Effector CD4-positive, alpha-beta T cell (primary cell): ENCODE data around the gene DNAJB4.
"Not testable (repeated sequence)": the region's sequence is repeated elsewhere in the genome, so short reads cannot be mapped to it uniquely, and the experiment has no call there.

Experiments used
- DNase-seq: peaks from one replicate; pipeline ENCODE4 v3.0.0-alpha.2; 2020
- total RNA-seq: gene quantifications from one replicate; lab custom pipeline; 2026; lab: John Stamatoyannopoulos, UW

The DNAJB4 gene
- total RNA-seq, result 34.1 reads per million, percentile 59 among the genes with 10 or more reads in this experiment

DNA sequence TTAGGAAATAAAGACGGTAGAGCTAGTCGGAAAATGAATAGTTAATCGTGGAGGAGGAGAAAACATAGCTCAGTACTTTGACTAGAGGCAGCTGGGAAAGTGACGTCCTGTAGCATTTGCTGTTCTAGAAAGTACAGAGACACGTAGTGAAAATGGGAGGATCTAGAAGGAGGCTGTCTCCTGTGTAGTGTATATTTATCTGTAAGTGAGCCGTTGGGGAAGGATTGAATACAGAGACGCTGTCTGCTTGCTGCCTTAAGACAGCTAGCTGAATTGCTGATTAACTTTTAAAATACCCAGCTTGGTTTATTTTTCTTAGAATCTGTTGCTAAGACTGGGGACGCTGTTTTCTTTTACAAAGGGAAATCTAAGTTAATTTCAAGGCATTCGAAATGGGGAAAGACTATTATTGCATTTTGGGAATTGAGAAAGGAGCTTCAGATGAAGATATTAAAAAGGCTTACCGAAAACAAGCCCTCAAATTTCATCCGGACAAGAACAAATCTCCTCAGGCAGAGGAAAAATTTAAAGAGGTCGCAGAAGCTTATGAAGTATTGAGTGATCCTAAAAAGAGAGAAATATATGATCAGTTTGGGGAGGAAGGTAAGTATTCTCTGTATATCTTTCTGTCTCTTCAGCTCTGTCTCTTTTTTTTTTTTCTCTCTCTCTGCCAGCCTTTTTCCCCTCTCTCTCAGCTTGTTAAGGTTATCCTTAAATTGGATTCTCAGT lies at the start of gene DNAJB4:
Gene DNAJB4, plus strand, starts transcription at position 221 of the 729 bp plus-strand sequence. Its CDS starts 172 bp downstream, at position 393.
- peak; percentile 65 for DNase-seq

DNA sequence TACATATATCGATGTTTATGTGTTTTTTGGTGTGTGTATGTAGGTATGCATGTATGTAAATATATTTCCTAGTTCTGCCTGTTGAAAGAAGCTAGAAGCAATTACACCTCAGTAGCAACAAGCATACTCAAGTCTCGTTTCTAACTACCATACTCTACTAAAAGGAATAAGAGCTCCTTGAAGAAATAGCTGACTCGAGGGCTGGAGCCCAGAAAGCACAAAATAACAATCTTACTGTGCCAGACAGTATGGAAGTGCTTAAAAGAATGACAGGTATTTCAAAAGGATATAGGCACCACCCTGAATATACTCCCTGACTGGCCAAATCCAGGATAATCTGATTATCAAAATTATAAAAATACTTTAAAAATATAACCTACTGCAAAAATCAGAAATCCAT lies 49.0 kb upstream of the DNAJB4 start:
- no peak for DNase-seq

DNA sequence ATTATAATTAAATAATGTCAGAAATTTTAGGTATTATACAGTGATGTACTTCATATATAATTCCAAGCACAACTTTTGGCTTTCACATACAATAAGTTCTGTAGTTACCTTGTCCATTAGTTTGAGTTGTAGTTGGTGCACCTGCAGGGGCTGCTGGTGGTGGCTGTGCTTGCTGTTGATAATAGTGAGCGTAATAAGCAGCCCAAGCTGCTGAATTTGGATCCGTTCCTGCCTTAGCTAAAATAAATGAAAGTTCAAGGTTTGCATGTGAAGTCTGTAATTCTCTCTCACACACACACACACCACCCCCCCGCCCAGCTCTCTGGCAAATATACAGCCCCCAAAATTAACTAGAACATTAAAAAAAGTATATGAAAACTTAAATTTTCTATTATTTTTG lies 48.3 kb upstream of the DNAJB4 start:
- DNase-seq, result no peak

DNA sequence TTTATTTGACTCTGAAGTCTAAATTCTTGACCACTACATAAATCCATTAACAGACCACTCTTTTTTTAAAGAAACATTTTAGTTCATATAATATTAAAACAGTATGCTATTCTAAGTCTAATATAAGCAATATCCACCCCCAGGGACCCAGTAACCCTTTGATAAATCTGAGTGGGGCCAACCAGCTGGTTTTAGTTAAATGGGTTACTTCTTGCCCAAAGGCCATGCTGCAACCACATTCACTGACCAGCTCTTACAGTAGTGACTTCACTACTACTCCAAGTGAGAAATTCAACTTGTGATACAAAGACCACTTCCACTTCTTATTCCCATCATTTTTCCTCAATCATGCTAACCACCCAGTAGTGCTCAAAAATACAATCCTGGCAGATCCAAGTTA lies 46.3 kb upstream of the DNAJB4 start:
- DNase-seq, result no peak

DNA sequence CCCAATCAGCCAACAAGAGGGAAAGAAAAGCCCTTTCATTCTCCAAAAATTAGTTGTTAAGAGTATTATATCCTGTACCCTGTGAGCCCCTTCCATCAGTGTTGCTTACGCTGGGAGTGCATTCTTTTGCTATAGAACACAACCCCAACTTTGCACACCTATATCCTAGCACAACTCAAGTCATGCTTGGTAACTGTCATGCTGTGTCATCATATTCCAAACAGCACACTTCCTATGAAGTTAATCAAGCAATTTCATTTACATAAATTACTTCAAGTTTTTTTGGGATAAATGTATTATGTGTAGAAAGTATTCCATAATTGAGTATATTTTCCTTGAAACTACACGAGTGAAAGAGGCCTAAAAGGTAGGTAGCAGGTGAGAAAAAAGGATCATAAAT lies 45.9 kb upstream of the DNAJB4 start:
- no peak for DNase-seq

DNA sequence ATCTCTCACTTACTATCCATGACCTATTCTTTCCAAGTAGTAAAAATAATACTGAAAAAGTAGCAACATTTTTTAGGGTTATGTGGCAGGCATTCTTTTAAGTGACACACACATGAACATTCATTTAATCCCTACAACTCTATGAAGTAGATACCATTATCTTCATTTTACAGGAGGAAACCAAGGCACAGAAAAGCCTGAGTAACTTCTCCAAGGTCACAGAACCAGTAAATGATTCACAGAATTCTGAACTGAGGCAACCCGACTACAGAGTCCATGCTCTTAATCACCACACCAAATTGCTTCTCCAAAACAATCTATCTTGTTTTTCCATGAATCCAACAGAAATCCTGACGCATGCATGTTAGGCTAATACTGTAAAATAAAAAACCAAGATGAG lies 43.3 kb upstream of the DNAJB4 start:
- no peak for DNase-seq

DNA sequence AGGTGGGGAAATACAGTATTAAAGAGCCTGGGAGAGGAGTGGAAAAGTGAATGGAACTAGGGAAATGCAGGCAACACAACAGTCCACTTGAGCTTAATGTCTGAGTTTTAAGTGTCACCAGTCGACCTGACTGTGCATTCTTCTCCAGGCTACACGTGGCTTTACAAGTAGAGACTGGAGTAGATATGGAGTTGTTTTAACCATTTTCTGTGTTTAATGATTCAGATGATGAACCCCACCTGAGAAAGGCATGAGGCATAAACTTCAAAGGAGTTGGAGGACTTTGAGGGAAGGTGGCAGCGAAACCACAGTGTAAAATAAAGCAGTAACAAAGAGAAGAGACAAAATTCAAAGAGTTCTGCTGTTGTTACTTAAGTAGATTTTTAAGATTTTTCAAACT lies 38.4 kb upstream of the DNAJB4 start:
- DNase-seq, result no peak

DNA sequence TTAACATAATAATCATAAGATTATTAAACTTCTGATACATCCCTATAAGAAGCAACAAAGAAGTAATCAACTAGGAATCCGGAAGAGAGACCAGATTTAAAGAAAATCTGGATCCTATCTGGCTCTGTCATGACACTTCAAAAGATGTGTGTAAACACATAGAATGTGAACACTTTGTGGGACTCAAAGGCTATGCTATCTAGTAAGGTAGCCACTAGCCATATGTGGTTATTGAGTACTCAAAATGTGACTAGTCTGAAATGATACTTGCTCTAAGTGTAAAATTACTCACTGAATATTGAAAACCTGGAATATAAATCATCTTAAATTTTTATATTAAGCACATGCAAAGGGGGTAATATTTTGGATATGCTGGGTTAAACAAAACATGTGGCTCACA lies 34.5 kb upstream of the DNAJB4 start:
- DNase-seq, result no peak

DNA sequence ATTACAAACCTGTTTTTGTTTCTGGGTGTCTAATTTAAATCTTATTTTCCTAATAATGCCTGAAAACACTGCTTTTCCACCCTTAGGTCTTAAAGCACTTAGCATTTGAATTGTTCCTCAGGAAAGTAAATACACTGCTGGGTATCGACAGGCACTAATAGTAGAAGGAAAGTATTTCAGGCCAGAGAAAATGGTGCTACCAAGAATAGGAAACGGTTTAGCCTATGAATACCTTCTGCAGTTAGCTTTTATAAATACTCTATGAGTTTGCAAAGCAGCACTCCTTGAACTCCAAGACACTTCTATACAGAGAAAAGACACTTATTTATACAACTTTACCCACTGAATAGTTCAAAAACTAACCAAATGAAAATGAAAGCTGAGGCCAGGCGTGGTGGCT lies 32.7 kb upstream of the DNAJB4 start:
- DNase-seq, result no peak

DNA sequence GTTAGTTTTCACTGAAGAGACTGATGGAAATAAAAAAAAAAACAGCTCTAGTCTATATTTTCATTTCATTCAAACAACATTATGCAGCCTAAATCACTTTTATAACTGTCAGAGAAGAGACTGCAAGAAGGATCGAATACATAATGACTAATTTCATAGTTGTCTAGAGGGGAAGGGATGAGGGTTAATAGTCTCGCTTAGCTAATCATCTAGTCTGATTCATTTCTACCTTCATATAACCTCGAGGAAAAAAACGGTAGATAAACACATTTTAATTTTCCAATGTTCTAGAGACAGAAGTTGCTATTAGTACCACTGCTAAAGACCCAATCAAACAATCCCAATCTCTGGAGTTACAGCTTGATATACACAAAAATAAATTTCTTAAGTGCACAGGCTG lies 29.4 kb upstream of the DNAJB4 start:
- DNase-seq, result no peak

DNA sequence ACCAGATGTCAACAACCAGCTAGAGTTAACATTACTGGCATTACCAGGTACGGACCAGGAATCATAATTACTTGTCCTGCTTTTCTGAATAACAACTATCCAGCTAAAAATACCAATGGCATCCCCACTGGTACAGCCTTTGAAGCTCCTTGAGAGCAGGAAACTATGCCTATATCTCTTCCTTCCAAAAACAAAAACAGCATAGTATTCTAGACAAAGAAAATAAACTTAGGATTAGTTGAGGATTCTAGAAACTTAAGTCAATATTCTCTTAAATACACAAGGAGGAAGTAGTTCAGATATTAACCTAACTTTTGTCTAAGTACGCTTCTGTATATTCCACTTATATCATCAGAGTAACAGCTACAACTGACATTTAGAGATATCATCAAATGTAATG lies 28.8 kb upstream of the DNAJB4 start:
- no peak for DNase-seq

DNA sequence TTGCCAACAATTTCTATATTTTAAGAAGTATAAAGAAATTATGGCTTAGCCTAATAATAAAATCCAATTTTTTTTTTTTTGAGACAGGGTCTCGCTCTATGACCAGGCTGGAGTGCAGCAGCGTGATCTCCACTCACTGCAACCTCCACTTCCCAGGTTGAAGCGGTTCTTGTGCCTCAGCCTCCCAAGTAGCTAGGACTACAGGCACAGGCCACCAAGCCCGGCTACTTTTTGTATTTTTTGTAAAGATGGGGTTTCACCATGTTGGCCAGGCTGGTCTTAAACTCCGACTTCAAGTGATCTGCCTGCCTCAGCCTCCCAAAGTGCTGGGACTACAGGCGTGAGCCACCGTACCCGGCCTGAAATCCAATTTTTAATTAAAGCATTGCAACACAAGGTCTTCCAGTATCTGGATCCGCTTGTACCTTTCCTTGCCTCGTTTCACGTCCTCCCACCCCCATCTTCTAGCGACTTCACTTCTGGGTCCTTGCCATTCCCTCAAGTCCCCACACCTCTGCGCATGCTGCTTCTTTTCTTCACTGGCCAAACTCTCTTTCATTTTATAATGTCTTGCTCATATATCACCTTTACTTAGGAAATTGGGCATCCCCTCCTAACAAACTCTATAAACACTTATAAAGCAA lies 28.2 kb upstream of the DNAJB4 start:
- DNase-seq, result no peak

DNA sequence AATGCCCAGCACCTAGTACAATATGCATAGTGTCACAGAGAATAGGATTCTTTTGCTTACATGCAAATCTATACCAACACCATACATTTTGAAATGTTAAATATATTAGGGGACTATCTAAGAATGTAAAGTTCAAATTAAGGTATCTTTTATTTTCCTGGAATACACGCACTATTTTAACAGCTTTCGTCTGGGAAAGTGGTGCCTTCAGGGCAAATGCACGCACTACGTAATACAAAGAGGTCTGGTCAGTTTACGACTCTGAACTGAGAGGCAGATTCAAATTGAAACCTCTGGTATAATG lies 26.8 kb upstream of the DNAJB4 start:
- no peak for DNase-seq

DNA sequence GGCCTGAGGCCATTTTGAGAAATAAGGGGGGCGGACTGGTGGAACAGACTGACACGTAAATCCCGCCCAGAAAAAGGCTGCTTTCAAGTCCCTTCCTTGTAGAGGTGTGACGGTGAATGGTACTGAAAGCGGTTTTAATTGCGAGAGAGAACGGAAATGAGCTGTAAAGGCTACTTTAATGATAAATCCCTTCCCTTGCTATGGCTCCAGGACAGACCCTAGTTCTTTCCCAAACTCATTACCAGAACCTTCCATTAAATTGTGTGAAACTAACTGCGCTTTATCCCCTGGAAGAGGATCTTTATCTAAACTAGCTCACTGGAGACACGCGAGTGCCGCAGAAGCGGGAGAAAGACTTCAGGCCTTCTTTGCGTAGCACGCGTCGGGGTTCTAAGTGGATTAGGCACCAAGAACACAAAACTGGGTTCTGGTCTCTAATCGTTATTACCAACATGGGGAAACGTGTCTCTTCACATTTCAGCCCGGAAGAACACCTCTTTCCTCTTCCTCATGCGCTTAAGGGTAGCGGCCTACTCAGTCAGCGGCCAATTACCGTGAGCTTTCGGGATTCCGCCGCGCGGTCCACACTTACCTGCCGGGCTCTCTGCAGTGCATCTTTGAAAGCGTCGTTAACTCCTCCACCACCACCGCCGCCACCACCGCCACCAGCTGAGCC lies 26.3 kb upstream of the DNAJB4 start:
- DNase-seq, result peak; percentile 77

DNA sequence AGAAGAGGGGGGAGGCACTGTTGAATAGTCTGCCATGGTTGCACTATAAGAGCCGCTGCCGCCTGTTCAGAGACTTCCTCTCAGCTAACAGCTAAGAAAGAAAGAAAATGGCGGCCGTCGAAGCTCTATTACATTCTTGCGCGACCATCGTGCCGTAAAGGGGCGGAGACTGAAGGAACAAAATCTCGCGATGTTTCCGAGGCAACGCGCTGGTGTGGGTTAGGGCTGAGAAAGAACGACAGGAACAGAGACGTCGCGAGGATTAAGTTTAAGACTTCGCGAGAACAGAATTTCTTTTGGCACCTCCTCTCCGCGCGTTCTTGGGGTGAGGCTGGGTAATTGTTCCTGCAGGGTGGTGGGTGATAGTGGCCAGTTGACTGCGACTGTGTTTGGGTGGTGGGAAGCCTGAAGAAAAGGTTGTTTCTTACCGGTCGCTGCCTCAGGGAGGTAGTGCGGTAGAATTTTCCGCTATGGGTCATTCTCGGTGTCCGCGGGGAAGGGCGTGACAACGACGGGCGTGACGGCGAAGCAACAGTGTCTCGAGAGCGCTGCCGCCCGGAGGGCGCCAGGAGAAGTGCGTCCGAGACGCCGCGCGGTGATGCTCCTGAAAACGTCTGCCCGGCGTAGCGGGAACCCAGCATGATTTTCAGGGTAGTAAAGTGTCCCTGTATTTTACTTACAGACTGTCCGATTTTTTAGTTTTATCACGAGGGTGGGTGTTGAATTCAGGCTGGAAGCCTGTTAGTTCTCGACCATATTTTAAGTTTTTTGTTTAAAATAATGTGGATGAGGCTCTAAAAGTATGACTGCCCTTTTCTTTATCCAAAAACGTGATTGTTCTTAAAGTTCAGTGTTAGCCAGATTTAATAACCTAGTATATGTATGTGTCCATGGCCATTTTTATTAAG lies 25.5 kb upstream of the DNAJB4 start, which contains the start of gene FUBP1:
Gene FUBP1, minus strand, starts transcription at position 104 of the 908 bp plus-strand sequence. Its CDS starts 68 bp downstream, at position 36.
- peak; percentile 92 for DNase-seq

DNA sequence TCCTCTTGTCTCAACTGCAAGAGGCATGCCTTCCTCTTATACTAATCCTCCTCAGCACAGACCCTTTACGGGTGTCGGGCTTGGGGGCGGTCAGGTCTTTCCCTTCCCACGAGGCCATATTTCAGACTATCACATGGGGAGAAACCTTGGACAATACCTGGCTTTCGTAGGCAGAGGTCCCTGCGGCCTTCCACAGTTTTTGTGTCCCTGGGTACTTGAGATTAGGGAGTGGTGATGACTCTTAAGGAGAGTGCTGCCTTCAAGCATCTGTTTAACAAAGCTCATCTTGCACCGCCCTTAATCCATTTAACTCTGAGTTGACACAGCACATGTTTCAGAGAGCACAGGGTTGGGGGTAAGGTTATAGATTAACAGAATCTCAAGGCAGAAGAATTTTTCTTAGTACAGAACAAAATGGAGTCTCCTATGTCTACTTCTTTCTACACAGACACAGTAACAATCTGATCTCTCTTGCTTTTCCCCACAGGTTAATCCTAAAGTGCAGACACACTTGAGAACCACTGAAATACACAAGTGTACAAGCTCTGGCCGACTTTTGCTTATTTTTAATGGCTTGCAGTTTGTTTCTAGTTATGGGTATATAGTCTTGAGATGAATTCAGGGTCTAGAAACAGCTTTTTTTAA lies 21.3 kb upstream of the DNAJB4 start:
- DNase-seq, result not testable (repeated sequence)

DNA sequence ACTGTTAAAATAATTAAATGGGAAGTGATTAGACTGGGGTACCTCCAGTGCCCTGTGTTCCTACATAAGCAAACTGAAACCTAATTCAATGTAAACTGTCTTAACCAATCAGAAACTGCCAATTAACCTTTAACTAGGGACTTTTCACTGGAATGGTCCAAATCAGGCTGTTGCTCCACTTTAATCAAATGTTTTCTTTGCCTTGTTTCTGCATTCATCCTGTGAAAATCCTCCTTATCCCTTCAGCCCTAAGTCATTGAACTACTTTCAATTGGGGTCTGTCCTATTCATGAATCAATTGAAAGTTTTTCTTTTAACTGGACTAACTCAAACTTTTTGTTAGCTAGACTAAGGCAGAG lies 20.8 kb upstream of the DNAJB4 start:
- DNase-seq, result no peak

DNA sequence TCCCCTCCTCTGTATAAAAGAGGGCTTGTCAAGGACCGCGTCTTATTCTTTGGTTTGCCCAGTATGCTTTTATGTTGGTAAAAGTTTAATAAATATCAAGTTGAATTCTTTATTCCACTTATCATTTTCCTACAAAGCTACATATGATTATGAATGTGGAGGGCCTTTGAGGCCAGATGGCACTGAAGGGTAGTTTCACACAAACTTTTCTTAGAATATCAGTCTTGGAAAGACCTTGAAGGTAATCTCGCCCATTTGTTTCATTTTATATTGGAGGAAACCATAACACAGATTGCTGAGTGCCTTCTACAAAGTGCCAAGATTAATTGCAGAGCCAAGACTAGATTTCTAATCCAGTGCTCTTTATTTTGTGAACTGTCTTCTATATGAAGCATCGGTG lies 20.1 kb upstream of the DNAJB4 start:
- no peak for DNase-seq

DNA sequence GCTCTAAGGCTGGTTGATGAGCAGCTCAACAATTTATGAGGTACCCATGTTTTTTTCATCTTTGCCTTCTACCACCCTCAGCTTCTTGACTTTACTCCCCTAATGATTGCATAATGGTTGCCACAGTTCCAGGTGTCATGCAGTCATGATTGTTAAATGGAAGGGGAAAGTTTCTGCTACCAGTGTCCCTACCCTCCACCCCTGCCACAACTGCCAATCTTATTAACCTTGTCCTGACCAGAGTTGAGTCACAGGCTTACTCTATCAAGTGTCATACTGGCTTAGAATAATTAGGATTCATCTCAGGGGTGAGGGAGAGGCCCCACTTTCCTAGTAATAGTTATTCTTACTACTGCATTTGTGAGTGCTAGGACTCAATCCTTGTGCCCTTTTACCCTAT lies 17.9 kb upstream of the DNAJB4 start:
- DNase-seq, result no peak

DNA sequence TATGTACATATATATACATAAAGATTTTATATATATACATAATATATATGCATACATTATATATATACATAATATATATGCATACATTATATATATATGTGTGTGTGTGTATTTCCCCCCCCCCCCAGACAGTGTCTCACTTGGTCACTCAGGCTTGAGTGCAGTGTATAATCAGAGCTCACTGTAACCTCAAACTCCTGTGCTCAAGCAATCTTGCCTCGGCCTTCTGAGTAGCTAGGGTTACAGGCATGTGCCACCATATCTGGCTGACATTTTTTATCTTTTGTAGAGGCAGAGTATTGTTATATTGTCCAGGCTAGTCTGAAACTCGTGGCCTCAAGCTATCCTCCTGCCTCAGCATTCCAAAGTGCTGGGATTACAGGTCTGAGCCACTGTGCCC lies 16.8 kb upstream of the DNAJB4 start:
- no peak for DNase-seq

DNA sequence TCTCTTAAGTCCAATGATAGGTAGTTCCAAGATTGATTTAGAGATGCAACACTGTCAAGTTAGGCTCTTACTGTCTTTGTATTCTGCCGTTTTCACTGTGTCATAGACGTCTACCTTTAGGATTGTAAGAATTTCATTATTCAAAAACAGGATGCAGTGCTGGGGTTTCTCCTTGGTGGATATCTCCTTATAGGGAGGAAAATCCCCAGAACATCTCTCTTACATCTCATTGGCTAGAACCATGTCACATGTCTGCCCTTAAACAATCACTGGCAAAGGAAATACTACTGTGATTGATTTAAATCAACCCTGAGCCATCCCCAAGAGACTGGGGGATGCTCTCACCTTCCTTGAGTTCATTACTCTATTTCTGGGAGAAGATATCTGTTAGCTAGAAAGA lies 15.0 kb upstream of the DNAJB4 start:
- no peak for DNase-seq

DNA sequence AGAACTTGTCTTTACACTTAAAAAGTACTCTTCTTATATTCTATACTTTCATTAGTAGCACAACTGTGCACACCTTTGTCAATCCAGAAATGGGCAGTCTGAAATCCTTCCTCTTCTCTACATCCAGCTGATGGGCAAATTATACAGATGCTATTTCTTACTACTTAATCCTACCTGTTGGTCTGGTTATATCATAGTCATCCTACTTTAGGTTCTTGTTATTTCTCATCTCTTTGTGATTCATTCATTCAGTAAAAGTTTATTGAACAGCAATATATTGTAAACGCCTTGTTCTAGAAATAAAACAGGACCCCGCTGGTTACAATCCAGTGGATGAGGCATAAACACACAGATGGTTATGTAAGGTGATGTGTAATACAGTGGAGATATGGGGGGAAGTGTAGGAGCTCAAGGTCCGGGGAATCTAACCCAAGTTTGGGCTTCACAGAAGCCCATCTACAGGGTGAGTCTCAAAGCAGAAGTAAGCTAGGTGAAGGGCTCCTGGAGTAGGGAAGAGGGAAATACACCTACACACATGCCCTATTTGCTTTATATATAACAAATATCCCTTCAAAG lies 14.0 kb upstream of the DNAJB4 start:
- no peak for DNase-seq
